ENCODE measurements around the gene SLC28A3. TPM values are rescaled to one million over a fixed set of nuclear protein-coding genes. Genes with fewer than 3 reads are reported as not detected.
A peak's percentile ranks its signal among the peaks of the same experiment; 100 is the strongest.

The SLC28A3 gene
- total RNA-seq, 4 donors from 2014 or later, result 0.04 to 0.49 TPM; not detected in 2

DNA sequence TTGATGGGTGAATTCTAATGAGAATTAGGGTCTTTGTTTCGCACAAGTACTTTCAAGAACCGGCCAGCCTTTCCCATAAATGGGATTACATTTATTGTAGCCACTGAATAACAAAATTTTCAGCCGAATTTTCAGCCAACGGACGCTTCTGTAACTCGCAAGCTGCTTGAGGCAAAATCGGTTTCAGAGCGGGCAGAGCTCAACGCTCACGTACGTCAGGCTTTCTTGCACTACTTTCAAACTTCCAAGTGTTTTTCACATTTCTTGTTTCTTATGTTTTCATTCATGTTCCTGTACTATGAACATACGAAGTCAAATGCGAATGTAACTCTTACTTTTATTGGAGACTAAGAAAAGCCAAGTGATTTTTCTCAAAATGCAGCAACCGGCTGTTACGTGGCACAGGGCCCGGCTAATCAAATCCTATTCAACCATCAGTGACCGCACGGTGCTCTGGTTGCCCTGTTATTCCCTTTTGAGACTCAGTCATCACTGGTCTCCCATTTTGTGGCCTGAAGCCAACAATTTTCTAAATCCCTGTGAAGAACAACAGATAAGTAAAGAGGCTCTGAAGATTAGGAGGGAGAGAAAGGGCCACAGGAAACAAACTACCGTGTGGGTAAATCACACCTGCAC lies 68.5 kb downstream of the SLC28A3 start:
- no peak for ATAC-seq
- Histone ChIP-seq H3K4me3 (peak overlapping the region in 1 of 2 donors; percentile 25), H3K27ac (peak overlapping the region in 1 of 4 donors; percentile 26), H3K27me3 (peaks cover 30% of the 10 kb centered on the region), H3K36me3 (no peaks in the 10 kb centered on the region), H3K9me3 (no peaks in the 10 kb centered on the region), H3K4me1 (peaks cover 0 to 3% (median 0%) of the 10 kb centered on the region in 3 donors)
- TF ChIP-seq POLR2A (IDR thresholded peaks at IDR 0.05) (no peak), EP300 (IDR thresholded peaks at IDR 0.05) (no peak), POLR2AphosphoS5 (IDR thresholded peaks at IDR 0.05) (no peak)
- TF ChIP-seq, protein P1, sequence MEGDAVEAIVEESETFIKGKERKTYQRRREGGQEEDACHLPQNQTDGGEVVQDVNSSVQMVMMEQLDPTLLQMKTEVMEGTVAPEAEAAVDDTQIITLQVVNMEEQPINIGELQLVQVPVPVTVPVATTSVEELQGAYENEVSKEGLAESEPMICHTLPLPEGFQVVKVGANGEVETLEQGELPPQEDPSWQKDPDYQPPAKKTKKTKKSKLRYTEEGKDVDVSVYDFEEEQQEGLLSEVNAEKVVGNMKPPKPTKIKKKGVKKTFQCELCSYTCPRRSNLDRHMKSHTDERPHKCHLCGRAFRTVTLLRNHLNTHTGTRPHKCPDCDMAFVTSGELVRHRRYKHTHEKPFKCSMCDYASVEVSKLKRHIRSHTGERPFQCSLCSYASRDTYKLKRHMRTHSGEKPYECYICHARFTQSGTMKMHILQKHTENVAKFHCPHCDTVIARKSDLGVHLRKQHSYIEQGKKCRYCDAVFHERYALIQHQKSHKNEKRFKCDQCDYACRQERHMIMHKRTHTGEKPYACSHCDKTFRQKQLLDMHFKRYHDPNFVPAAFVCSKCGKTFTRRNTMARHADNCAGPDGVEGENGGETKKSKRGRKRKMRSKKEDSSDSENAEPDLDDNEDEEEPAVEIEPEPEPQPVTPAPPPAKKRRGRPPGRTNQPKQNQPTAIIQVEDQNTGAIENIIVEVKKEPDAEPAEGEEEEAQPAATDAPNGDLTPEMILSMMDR (IDR thresholded peaks at IDR 0.05), result no peak
- 51 to 65% methylated on average over 8 to 19 of the region's 19 CpGs for WGBS, 2 donors (ENCODE audit: low coverage in 1 of 2)

DNA sequence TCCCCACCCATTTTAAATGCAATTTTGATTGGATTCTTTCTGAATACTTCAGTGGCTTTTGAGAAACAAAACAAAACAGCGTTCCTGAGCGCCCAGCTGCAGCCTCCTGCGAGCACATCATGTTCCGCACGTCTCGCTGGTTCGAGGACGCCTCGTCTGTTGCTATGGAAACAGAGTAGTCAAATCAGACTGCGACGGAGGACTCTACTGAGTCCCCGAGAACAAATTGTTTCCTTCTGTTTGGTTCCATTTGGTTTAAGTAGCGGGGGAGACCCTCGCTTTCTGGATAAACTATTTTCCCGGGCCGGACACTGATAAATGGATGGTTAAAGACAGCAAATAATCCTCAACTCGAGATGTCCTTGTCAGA lies 69.0 kb downstream of the SLC28A3 start:
- no peaks in the 10 kb centered on the region for H3K9me3 ChIP-seq
- peaks cover 30% of the 10 kb centered on the region for H3K27me3 ChIP-seq
- TF ChIP-seq EP300 (IDR thresholded peaks at IDR 0.05) (no peak), POLR2A (IDR thresholded peaks at IDR 0.05) (no peak), POLR2AphosphoS5 (IDR thresholded peaks at IDR 0.05) (no peak)
- TF ChIP-seq, protein P1 (IDR thresholded peaks at IDR 0.05), result no peak
- peak overlapping the region in 1 of 4 donors; percentile 26 for H3K27ac ChIP-seq
- H3K36me3 ChIP-seq, result no peaks in the 10 kb centered on the region
- H3K4me1 ChIP-seq, result peaks cover 0 to 3% (median 0%) of the 10 kb centered on the region in 3 donors
- ATAC-seq, result peak; percentile 75
- peak overlapping the region in 1 of 2 donors; percentile 25 for H3K4me3 ChIP-seq
- WGBS, 2 donors (ENCODE audit: low coverage in 1 of 2), result 4 to 11% methylated on average over 13 to 15 of the region's 17 CpGs

DNA sequence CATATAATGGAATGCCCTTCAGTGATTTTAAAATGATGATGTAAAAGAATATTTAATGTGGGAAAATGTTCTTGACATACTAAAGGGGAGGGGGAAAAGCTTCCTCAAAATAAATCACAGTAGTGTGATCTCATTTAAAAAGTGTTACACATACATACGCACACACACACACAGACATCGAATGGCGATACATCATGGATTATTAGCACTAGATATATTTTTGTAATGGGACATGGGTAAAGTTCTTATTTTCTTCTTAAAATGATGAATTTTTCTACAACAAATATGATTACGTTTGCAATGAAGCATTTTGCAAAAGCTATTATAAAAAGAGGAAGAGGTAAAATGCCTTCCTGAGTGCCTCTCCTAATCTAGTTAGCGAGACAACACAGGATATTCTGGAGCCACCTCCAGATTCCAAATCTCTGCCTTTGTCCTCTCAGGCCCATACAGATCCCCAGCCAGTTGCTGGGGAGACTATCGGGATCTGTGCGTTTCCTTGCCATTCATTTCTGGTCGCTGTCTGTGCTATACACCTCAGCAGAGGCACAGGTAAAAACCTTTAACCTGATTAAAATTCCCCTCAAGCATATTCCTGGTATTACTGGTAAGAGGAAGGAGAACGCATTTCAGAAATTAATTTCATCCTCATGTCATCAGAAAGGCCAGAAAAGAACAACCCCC lies 69.6 kb downstream of the SLC28A3 start:
- H3K4me3 ChIP-seq, result peak overlapping the region in 1 of 2 donors; percentile 25
- H3K9me3 ChIP-seq, result no peaks in the 10 kb centered on the region
- no peak for ATAC-seq
- H3K36me3 ChIP-seq, result no peaks in the 10 kb centered on the region
- H3K4me1 ChIP-seq, result peaks cover 0 to 3% (median 0%) of the 10 kb centered on the region in 3 donors
- WGBS, 2 donors (ENCODE audit: low coverage in 1 of 2), result 57 to 59% methylated on average over 8 to 9 of the region's 9 CpGs
- TF ChIP-seq POLR2AphosphoS5 (IDR thresholded peaks at IDR 0.05), result no peak
- no peak for TF ChIP-seq POLR2A (IDR thresholded peaks at IDR 0.05)
- TF ChIP-seq, protein P1 (IDR thresholded peaks at IDR 0.05), result no peak
- TF ChIP-seq EP300 (IDR thresholded peaks at IDR 0.05), result no peak
- no peak overlapping the region for H3K27ac ChIP-seq
- H3K27me3 ChIP-seq, result peaks cover 30% of the 10 kb centered on the region

DNA sequence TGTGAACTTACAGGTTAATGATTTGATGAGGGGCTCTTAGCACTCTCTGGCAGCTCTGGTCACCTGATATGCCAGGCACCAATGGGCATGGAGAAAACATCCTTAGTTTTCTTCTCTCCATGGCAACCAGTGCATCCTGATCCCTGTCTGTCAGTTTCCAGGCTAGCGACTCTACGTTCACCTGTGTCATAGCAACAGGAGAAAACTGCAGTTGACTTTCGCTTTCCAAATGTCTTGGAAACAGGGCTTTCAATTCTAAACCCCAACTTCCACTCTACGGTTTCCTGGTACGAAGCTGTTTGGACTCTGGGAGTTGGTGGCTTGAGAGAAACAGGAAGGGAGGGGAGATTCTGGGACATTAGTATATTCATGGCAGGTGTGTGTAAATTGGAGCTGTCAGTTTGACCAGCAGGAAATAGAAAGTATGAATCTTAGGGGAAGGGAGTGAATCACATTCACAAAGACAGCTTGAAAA lies 74.4 kb downstream of the SLC28A3 start:
- H3K4me3 ChIP-seq, result no peak overlapping the region
- H3K36me3 ChIP-seq, result no peaks in the 10 kb centered on the region
- H3K9me3 ChIP-seq, result no peaks in the 10 kb centered on the region
- H3K4me1 ChIP-seq, result peaks cover 0 to 2% (median 0%) of the 10 kb centered on the region in 3 donors
- 27 to 68% methylated on average over 3 to 4 of the region's 5 CpGs for WGBS, 2 donors (ENCODE audit: low coverage in 1 of 2)
- no peak overlapping the region for H3K27ac ChIP-seq
- TF ChIP-seq POLR2AphosphoS5 (IDR thresholded peaks at IDR 0.05) (no peak), EP300 (IDR thresholded peaks at IDR 0.05) (no peak), POLR2A (IDR thresholded peaks at IDR 0.05) (no peak)
- TF ChIP-seq, protein P1 (IDR thresholded peaks at IDR 0.05), result no peak
- no peak for ATAC-seq
- peaks cover 19% of the 10 kb centered on the region for H3K27me3 ChIP-seq

Measured in gastroesophageal sphincter (tissue), 4 donors.